K562 (cell line): Measurements from ENCODE around the gene ADGRA1.

Source experiments
- ARID1B ChIP-seq: fragments of 450-650 bp; IDR thresholded peaks from 2 replicates; pipeline ENCODE4 v1.6.1; 2016; ENCODE audit warnings: antibody characterized with exemption, mild to moderate bottlenecking, inconsistent platforms
- ATF3 ChIP-seq, 2 experiments: fragments of 450-650 bp in 1 of 2; sonication (generic) in 1 of 2; formaldehyde crosslinking in 1 of 2; IDR thresholded peaks in 1 of 2; conservative IDR thresholded peaks in 1 of 2; 2 replicates each; pipeline versions ENCODE4 v1.6.1 to v1.8.1; 2016 to 2023; ENCODE audit warnings: mild to moderate bottlenecking in 2 of 2, moderate library complexity in 2 of 2, inconsistent platforms in 1 of 2, missing genetic modification reagents in 1 of 2
- BRCA1 ChIP-seq, 2 experiments: fragments of 450-650 bp in 1 of 2; sonication (generic) in 1 of 2; formaldehyde crosslinking in 1 of 2; IDR thresholded peaks; 2 replicates each; pipeline versions ENCODE4 v1.5.0 to v1.6.1; 2017 to 2020; ENCODE audit warnings: mild to moderate bottlenecking in 1 of 2, missing genetic modification reagents in 1 of 2
- CTCF ChIP-seq, 3 experiments: IDR thresholded peaks in 2 of 3; conservative IDR thresholded peaks in 1 of 3; 2 replicates each; pipeline ENCODE4 v1.5.1; 2011 to 2012; ENCODE audit warnings: low read length in 3 of 3, mild to moderate bottlenecking in 3 of 3, control low read depth in 2 of 3, improper control_type of control experiment in 1 of 3, inconsistent platforms in 1 of 3, low read depth in 1 of 3, mixed read lengths in 1 of 3, moderate library complexity in 1 of 3; ENCODE audit not compliant: insufficient read depth in 2 of 3
- EP300 ChIP-seq: IDR thresholded peaks from 2 replicates; pipeline ENCODE4 v1.6.1; 2012; ENCODE audit warnings: low read length, improper control_type of control experiment
- EZH2 ChIP-seq: IDR thresholded peaks from 2 replicates; pipeline ENCODE4 v1.6.1; 2012; ENCODE audit warnings: low read depth, mild to moderate bottlenecking, inconsistent platforms, low read length, borderline replicate concordance
- MED1 ChIP-seq: sonication (generic); formaldehyde crosslinking; IDR thresholded peaks from 2 replicates; pipeline ENCODE4 v1.8.1; 2023; ENCODE audit warnings: missing genetic modification reagents, borderline replicate concordance
- NFYB ChIP-seq: IDR thresholded peaks from 2 replicates; pipeline ENCODE4 v1.6.1; 2011; ENCODE audit warnings: mild to moderate bottlenecking, moderate library complexity; ENCODE audit not compliant: insufficient read length; ENCODE audit errors: extremely low read depth
- NR2C1 ChIP-seq, 2 experiments: fragments of 450-650 bp; IDR thresholded peaks; 2 replicates each; pipeline ENCODE4 v1.6.1; 2017; ENCODE audit warnings: mild to moderate bottlenecking in 2 of 2, antibody characterized with exemption in 1 of 2, inconsistent platforms in 1 of 2, missing compliant biosample characterization in 1 of 2, missing genetic modification characterization in 1 of 2
- TFAM ChIP-seq: fragments of 250-450 bp; sonication (Bioruptor Pico); conservative IDR thresholded peaks from 2 replicates; pipeline ENCODE4 v1.5.0; 2021; ENCODE audit warnings: mild to moderate bottlenecking, moderate library complexity
- ZBED1 ChIP-seq: IDR thresholded peaks from 2 replicates; pipeline ENCODE4 v1.6.1; 2014
- ZNF217 ChIP-seq: sonication (generic); formaldehyde crosslinking; IDR thresholded peaks from 2 replicates; pipeline ENCODE4 v1.8.0; 2022; ENCODE audit warnings: mild to moderate bottlenecking, missing genetic modification reagents
- ZSCAN29 ChIP-seq: fragments of 450-650 bp; IDR thresholded peaks from 2 replicates; pipeline ENCODE4 v1.6.1; 2017

- TF ChIP-seq CTCF (IDR thresholded peaks at IDR 0.05 in 2 of 3, conservative IDR thresholded peaks at IDR 0.05 in 1 of 3; ENCODE audit: insufficient read depth in 2 of 3, low read depth in 1 of 3, low read length in 3 of 3) (no peak), BRCA1 (IDR thresholded peaks at IDR 0.05) (no peak), BRCA1 (CRISPR knock-in tag; IDR thresholded peaks at IDR 0.05) (no peak), EZH2 (no peak), NFYB (no peak), ZNF217 (CRISPR knock-in tag) (no peak), ZBED1 (no peak), MED1 (CRISPR knock-in tag) (no peak), EP300 (no peak), ATF3 (IDR thresholded peaks at IDR 0.05) (no peak), ATF3 (CRISPR knock-in tag; conservative IDR thresholded peaks at IDR 0.05) (no peak), ARID1B (no peak), NR2C1 (IDR thresholded peaks at IDR 0.05) (no peak), NR2C1 (tag; IDR thresholded peaks at IDR 0.05) (no peak), ZSCAN29 (no peak), TFAM (CRISPR knock-in tag) (no peak)
Observed at GRCh38 chr10:133049639-133050038, 38.1 kb upstream of the ADGRA1 start.
